GM19240 (cell line): ENCODE results near the gene IFITM10.
"Not testable (repeated sequence)": the region's sequence is repeated elsewhere in the genome, so short reads cannot be mapped to it uniquely, and the experiment has no call there.

Experiments used
- DNase-seq: peaks from one replicate; pipeline ENCODE4 v3.0.0; 2011; ENCODE audit warnings: low spot score; ENCODE audit not compliant: insufficient read length

The IFITM10 gene

GRCh38 chr11:1692708-1693326 lies 57.6 kb downstream of the IFITM10 start:
- DNase-seq = no peak

DNA sequence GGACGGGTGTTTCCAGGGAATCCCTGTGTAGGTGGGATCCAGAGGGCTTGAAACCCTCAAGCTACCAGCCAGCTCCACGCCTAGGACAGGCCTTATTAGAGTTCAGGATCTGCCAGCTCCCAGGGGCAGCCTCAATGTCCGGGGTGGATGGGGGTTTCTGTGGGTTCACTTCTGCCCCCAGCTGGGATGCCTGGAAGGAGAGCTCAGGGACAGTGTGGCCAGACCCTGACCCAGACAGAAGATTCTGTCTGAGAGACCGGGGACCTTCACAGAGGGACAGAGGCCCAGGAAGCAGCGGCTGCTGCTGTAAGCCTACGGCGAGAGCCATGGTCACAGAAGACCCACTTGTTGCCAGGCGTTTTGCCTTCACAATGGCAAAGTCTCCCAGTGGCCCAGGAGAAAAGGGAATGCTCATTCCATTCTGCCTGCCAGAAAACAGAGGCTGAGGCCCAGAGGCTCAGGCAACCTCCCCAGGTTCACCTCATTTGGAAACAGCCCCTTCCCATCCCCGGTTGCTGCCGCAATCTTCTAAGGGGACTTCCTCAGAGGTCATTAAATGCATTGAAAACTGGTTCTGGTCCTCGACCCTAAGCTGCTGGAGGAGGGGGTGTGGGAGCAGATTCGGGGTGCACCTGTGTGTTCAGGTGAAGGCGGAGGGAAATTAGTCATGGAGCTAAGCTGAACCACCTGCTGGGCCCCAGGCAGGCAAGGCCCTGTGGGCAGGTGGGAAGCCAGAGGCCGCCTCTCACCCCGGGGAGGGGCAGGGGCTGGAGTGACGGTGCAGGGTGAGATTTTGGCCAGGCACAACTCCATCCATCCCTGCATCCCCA lies 58.3 kb downstream of the IFITM10 start:
- DNase-seq = no peak

DNA sequence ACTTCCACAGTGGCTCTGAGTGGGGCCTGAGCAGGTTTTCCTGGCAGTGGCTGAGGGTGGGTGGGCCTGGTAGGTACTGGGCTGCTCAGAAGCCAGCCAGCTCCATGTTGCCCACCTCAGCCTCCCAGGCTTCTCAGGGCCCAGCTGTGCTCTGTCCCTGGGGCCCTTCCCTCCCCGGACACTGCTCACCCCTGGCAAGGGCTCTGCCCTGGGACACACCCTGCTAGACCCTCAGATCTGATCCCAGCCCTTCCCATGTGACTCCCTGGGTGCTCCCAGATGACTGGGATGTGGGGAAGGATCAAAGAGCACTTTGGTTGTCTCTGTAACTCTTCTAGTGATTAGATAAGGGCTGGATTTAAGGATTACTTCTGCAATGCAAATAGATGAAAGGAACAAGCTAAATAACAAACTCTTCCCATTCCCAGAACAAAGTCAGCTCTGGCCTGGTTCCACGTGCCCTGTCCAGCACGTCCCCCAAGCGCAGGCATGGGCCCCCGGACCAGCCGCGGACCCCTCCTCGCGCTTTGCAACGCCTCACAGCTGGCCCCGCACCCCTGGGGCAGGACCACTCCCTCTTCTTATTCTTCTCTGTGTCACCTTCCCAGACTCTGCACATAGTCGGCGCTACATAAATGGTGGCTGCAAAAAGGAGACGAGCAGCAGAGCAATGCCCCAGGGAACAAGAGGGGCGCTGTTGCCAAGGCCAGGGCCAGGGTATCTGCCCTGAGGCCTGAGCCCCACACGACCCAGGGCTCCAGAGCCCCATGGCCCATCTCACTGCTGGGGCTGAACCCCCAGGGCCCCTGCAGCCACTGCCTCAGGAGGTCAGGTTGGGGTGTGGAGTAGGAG lies 59.1 kb downstream of the IFITM10 start:
- no peak for DNase-seq

- no peak for DNase-seq
Observed at GRCh38 chr11:1690167-1691025, 60.0 kb downstream of the IFITM10 start.

DNA sequence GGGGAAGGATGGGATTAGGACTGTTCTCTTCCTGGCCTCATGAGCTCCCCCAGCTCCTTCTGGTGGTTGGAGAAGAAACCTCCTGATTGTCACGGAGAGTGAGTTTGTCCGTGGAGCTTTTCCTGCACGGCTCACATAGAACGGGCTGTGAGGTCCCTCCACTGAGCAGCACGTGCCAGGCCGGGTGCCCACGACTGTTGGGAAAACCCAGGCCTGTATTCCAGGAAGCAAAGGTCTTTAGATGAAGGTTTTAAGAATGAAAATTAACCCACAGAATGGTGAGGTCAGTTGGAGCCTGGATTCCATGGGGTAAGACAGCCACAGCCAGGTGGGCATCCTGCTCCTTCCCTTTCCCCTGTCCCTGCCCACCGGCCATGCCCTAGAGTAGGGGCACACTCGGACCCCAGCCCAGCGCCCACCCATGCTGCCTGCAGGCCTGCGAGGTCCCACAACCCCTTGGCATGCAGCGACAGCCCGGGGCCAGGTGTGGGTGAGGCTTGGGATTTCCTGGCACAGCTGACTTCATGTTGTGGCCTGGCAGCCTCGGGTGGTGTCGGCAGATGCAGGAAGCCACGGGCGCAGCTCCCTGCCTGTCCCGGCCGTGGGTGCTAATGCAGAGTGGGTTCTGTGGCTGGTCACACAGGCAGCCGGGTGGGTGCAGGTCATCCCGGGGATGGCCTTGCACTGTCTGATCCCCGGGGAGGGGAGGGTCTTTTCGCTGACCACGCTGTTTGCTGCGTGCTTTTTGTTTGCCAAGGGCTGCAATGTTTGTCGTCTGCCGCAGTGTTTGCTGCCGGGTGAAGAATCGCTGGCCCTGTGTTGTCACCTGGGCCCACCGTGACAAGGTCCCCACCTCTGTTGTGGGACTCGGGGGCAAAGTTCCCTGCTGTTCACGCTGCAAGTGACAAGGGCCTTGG lies 60.9 kb downstream of the IFITM10 start:
- not testable (repeated sequence) for DNase-seq

DNA sequence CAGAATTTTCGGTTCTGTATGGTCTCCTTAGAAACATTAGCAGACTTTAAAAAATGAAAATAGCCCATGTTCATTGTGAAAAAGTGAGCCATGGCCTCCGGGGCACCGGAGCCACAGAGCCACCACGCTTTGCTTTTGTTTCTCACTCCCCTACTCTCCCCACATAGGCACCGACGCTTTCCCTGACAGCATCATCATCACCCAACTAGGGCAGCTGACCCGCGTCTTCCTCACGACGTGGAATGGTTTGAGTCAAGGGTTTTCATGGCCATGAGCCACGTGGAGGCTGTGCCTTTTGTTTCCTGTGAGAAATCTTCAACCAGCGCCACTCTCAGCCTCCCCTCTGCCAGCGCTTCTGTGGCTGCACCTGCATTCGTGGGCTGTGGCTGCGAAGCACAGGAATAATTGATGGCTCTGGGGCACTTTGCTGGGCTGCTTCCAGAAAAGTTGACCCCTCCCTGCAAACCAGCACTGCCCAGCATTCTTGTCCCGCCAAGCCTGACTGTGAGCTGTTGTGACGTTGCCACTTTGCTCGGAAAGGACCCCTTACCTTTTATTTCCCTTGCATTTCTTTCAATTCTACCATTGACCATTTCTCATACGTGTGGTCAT lies 62.0 kb downstream of the IFITM10 start:
- not testable (repeated sequence) for DNase-seq

- not testable (repeated sequence) for DNase-seq
Observed at GRCh38 chr11:1686220-1686619, 64.2 kb downstream of the IFITM10 start.

- not testable (repeated sequence) for DNase-seq
Observed at GRCh38 chr11:1684886-1685874, 65.2 kb downstream of the IFITM10 start.

DNA sequence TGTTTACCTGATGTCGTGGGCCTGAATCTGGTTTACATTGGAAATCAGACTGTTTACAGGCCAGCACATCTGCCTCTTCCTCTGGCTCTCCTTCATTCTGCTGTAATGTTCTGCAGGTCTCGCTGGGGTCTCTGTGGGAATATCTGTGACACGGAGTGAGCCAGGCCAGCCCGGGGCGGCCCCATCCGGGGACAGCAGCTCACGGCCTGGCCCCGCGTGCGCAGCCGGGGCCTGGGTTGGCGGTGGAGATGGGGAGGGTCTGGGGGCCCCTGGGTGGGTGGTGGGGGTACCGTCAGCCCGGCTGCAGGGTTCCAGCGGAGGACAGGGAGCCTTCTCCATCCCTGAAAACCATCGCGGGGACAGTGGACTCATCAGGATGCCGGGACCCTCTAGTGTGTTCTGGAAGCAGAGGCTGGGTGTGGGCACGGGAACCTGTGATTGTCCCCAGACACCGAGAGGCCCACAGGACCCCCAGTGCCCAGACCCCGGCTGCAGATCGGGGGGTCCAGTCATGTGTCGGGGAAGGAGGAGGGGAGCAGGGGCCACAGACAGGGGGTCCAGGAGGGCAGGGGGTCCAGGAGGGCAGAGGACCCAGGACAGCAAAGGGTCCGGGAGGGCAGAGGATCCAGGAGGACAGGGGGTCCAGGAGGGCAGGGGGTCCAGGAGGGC lies 66.4 kb downstream of the IFITM10 start:
- not testable (repeated sequence) for DNase-seq

GRCh38 chr11:1683216-1683615 lies 67.2 kb downstream of the IFITM10 start:
- not testable (repeated sequence) for DNase-seq
